ENCODE results near the gene NTRK3.

Gene NTRK3

GRCh38 chr15:88202231-88202630 is 54.3 kb downstream of the NTRK3 start:
- Histone ChIP-seq H3K27me3 (ENCODE audit: insufficient read depth, low read length) (no peaks in the 10 kb centered on the region), H3K27ac (ENCODE audit: low read depth, low read length) (no peak overlapping the region), H3K79me2 (ENCODE audit: control insufficient read depth, insufficient read depth, low read length, unreplicated experiment) (no peaks in the 10 kb centered on the region), H3K36me3 (ENCODE audit: insufficient read depth, low read length) (no peaks in the 10 kb centered on the region), H3K4me1 (ENCODE audit: control insufficient read depth, insufficient read depth, low read length, unreplicated experiment) (no peaks in the 10 kb centered on the region), H3K4me3 (ENCODE audit: low read depth, low read length) (no peak overlapping the region), H2AFZ (ENCODE audit: low read length, unreplicated experiment) (no peak overlapping the region)

GRCh38 chr15:88201207-88201606 is 55.3 kb downstream of the NTRK3 start:
- no peak overlapping the region for H2AFZ ChIP-seq (ENCODE audit: low read length, unreplicated experiment)
- H3K27me3 ChIP-seq (ENCODE audit: insufficient read depth, low read length): no peaks in the 10 kb centered on the region
- H3K4me3 ChIP-seq (ENCODE audit: low read depth, low read length): no peak overlapping the region
- H3K36me3 ChIP-seq (ENCODE audit: insufficient read depth, low read length): no peaks in the 10 kb centered on the region
- no peak overlapping the region for H3K27ac ChIP-seq (ENCODE audit: low read depth, low read length)
- H3K4me1 ChIP-seq (ENCODE audit: control insufficient read depth, insufficient read depth, low read length, unreplicated experiment): no peaks in the 10 kb centered on the region
- H3K79me2 ChIP-seq (ENCODE audit: control insufficient read depth, insufficient read depth, low read length, unreplicated experiment): no peaks in the 10 kb centered on the region

GRCh38 chr15:88196961-88197360 is 59.6 kb downstream of the NTRK3 start:
- Histone ChIP-seq H3K4me3 (ENCODE audit: low read depth, low read length) (no peak overlapping the region), H3K27me3 (ENCODE audit: insufficient read depth, low read length) (no peaks in the 10 kb centered on the region), H3K79me2 (ENCODE audit: control insufficient read depth, insufficient read depth, low read length, unreplicated experiment) (no peaks in the 10 kb centered on the region), H2AFZ (ENCODE audit: low read length, unreplicated experiment) (no peak overlapping the region), H3K27ac (ENCODE audit: low read depth, low read length) (no peak overlapping the region), H3K36me3 (ENCODE audit: insufficient read depth, low read length) (no peaks in the 10 kb centered on the region), H3K4me1 (ENCODE audit: control insufficient read depth, insufficient read depth, low read length, unreplicated experiment) (no peaks in the 10 kb centered on the region)

GRCh38 chr15:88194162-88194561 is 62.4 kb downstream of the NTRK3 start:
- Histone ChIP-seq H3K4me1 (ENCODE audit: control insufficient read depth, insufficient read depth, low read length, unreplicated experiment) (no peaks in the 10 kb centered on the region), H2AFZ (ENCODE audit: low read length, unreplicated experiment) (no peak overlapping the region), H3K27ac (ENCODE audit: low read depth, low read length) (no peak overlapping the region), H3K4me3 (ENCODE audit: low read depth, low read length) (no peak overlapping the region), H3K27me3 (ENCODE audit: insufficient read depth, low read length) (no peaks in the 10 kb centered on the region), H3K79me2 (ENCODE audit: control insufficient read depth, insufficient read depth, low read length, unreplicated experiment) (no peaks in the 10 kb centered on the region), H3K36me3 (ENCODE audit: insufficient read depth, low read length) (no peaks in the 10 kb centered on the region)

GRCh38 chr15:88193415-88193814 is 63.1 kb downstream of the NTRK3 start:
- Histone ChIP-seq H3K27ac (ENCODE audit: low read depth, low read length) (no peak overlapping the region), H3K36me3 (ENCODE audit: insufficient read depth, low read length) (no peaks in the 10 kb centered on the region), H3K27me3 (ENCODE audit: insufficient read depth, low read length) (no peaks in the 10 kb centered on the region), H3K79me2 (ENCODE audit: control insufficient read depth, insufficient read depth, low read length, unreplicated experiment) (no peaks in the 10 kb centered on the region), H3K4me1 (ENCODE audit: control insufficient read depth, insufficient read depth, low read length, unreplicated experiment) (no peaks in the 10 kb centered on the region), H3K4me3 (ENCODE audit: low read depth, low read length) (no peak overlapping the region), H2AFZ (ENCODE audit: low read length, unreplicated experiment) (no peak overlapping the region)

GRCh38 chr15:88191812-88192165 is 64.8 kb downstream of the NTRK3 start:
- H2AFZ ChIP-seq (ENCODE audit: low read length, unreplicated experiment): no peak overlapping the region
- no peak overlapping the region for H3K4me3 ChIP-seq (ENCODE audit: low read depth, low read length)
- H3K79me2 ChIP-seq (ENCODE audit: control insufficient read depth, insufficient read depth, low read length, unreplicated experiment): no peaks in the 10 kb centered on the region
- no peaks in the 10 kb centered on the region for H3K27me3 ChIP-seq (ENCODE audit: insufficient read depth, low read length)
- no peak overlapping the region for H3K27ac ChIP-seq (ENCODE audit: low read depth, low read length)
- no peaks in the 10 kb centered on the region for H3K36me3 ChIP-seq (ENCODE audit: insufficient read depth, low read length)
- no peaks in the 10 kb centered on the region for H3K4me1 ChIP-seq (ENCODE audit: control insufficient read depth, insufficient read depth, low read length, unreplicated experiment)

- Histone ChIP-seq H3K4me3 (ENCODE audit: low read depth, low read length) (no peak overlapping the region), H3K27me3 (ENCODE audit: insufficient read depth, low read length) (no peaks in the 10 kb centered on the region), H3K36me3 (ENCODE audit: insufficient read depth, low read length) (no peaks in the 10 kb centered on the region), H2AFZ (ENCODE audit: low read length, unreplicated experiment) (no peak overlapping the region), H3K79me2 (ENCODE audit: control insufficient read depth, insufficient read depth, low read length, unreplicated experiment) (no peaks in the 10 kb centered on the region), H3K4me1 (ENCODE audit: control insufficient read depth, insufficient read depth, low read length, unreplicated experiment) (no peaks in the 10 kb centered on the region), H3K27ac (ENCODE audit: low read depth, low read length) (no peak overlapping the region)
Measured at GRCh38 chr15:88190232-88190631, 66.3 kb downstream of the NTRK3 start.

GRCh38 chr15:88188300-88188699 is 68.2 kb downstream of the NTRK3 start:
- Histone ChIP-seq H2AFZ (ENCODE audit: low read length, unreplicated experiment) (no peak overlapping the region), H3K4me1 (ENCODE audit: control insufficient read depth, insufficient read depth, low read length, unreplicated experiment) (no peaks in the 10 kb centered on the region), H3K36me3 (ENCODE audit: insufficient read depth, low read length) (no peaks in the 10 kb centered on the region), H3K79me2 (ENCODE audit: control insufficient read depth, insufficient read depth, low read length, unreplicated experiment) (no peaks in the 10 kb centered on the region), H3K27ac (ENCODE audit: low read depth, low read length) (no peak overlapping the region), H3K4me3 (ENCODE audit: low read depth, low read length) (no peak overlapping the region), H3K27me3 (ENCODE audit: insufficient read depth, low read length) (no peaks in the 10 kb centered on the region)

- H2AFZ ChIP-seq (ENCODE audit: low read length, unreplicated experiment): no peak overlapping the region
- no peak overlapping the region for H3K27ac ChIP-seq (ENCODE audit: low read depth, low read length)
- no peak overlapping the region for H3K4me3 ChIP-seq (ENCODE audit: low read depth, low read length)
- no peaks in the 10 kb centered on the region for H3K4me1 ChIP-seq (ENCODE audit: control insufficient read depth, insufficient read depth, low read length, unreplicated experiment)
- no peaks in the 10 kb centered on the region for H3K79me2 ChIP-seq (ENCODE audit: control insufficient read depth, insufficient read depth, low read length, unreplicated experiment)
- no peaks in the 10 kb centered on the region for H3K36me3 ChIP-seq (ENCODE audit: insufficient read depth, low read length)
- H3K27me3 ChIP-seq (ENCODE audit: insufficient read depth, low read length): no peaks in the 10 kb centered on the region
Measured at GRCh38 chr15:88187195-88187594, 69.3 kb downstream of the NTRK3 start.

GRCh38 chr15:88185584-88185983 is 71.0 kb downstream of the NTRK3 start:
- no peaks in the 10 kb centered on the region for H3K36me3 ChIP-seq (ENCODE audit: insufficient read depth, low read length)
- H3K4me3 ChIP-seq (ENCODE audit: low read depth, low read length): no peak overlapping the region
- H3K79me2 ChIP-seq (ENCODE audit: control insufficient read depth, insufficient read depth, low read length, unreplicated experiment): no peaks in the 10 kb centered on the region
- no peaks in the 10 kb centered on the region for H3K4me1 ChIP-seq (ENCODE audit: control insufficient read depth, insufficient read depth, low read length, unreplicated experiment)
- no peak overlapping the region for H3K27ac ChIP-seq (ENCODE audit: low read depth, low read length)
- H3K27me3 ChIP-seq (ENCODE audit: insufficient read depth, low read length): no peaks in the 10 kb centered on the region
- H2AFZ ChIP-seq (ENCODE audit: low read length, unreplicated experiment): no peak overlapping the region

GRCh38 chr15:88181613-88182012 is 74.9 kb downstream of the NTRK3 start:
- no peaks in the 10 kb centered on the region for H3K36me3 ChIP-seq (ENCODE audit: insufficient read depth, low read length)

GRCh38 chr15:88179562-88179961 is 77.0 kb downstream of the NTRK3 start:
- H3K4me1 ChIP-seq (ENCODE audit: control insufficient read depth, insufficient read depth, low read length, unreplicated experiment): no peaks in the 10 kb centered on the region
- H2AFZ ChIP-seq (ENCODE audit: low read length, unreplicated experiment): no peak overlapping the region
- no peak overlapping the region for H3K27ac ChIP-seq (ENCODE audit: low read depth, low read length)
- H3K4me3 ChIP-seq (ENCODE audit: low read depth, low read length): no peak overlapping the region
- no peaks in the 10 kb centered on the region for H3K36me3 ChIP-seq (ENCODE audit: insufficient read depth, low read length)
- no peaks in the 10 kb centered on the region for H3K79me2 ChIP-seq (ENCODE audit: control insufficient read depth, insufficient read depth, low read length, unreplicated experiment)
- no peaks in the 10 kb centered on the region for H3K27me3 ChIP-seq (ENCODE audit: insufficient read depth, low read length)

More at GRCh38 chr15:88181613-88182012, 74.9 kb downstream of the NTRK3 start:
- Histone ChIP-seq H2AFZ (ENCODE audit: low read length, unreplicated experiment) (no peak overlapping the region), H3K27ac (ENCODE audit: low read depth, low read length) (no peak overlapping the region), H3K79me2 (ENCODE audit: control insufficient read depth, insufficient read depth, low read length, unreplicated experiment) (no peaks in the 10 kb centered on the region), H3K4me3 (ENCODE audit: low read depth, low read length) (no peak overlapping the region), H3K27me3 (ENCODE audit: insufficient read depth, low read length) (no peaks in the 10 kb centered on the region), H3K4me1 (ENCODE audit: control insufficient read depth, insufficient read depth, low read length, unreplicated experiment) (no peaks in the 10 kb centered on the region)

Data from ACC112 (cell line).